Measurements from ENCODE around the gene CD2BP2. TPM values are rescaled to one million over a fixed set of nuclear protein-coding genes. Genes with fewer than 3 reads are reported as not detected.
A peak's percentile ranks its signal among the peaks of the same experiment; 100 is the strongest.

CD2BP2 gene
- total RNA-seq, 1 experiment from 2014 or later: 30.0 TPM

DNA sequence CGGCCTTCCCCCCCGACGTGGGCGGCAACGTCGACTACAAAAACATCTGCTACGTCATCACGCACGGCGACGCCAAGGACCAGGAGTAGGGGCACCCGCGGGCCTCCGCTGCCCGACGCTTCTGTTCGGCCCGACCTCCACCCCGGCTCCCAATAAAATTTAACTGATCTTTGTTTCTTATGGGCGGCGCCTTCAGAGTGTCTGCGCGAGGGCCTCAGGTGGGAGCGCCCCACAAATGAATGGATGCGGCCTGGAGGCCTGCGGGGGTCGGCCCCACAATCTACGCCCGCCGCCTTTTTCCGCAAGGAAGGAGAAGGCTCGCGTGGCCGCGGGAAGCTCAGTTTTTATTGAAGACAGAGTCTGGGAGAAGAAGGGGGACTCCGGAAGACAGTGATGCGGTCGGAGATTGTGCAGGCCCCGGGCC, 22.7 kb upstream of the CD2BP2 start:
- DNase-seq (peak; percentile 70), ATAC-seq (peak; percentile 50)
- Histone ChIP-seq H3K9me2 (replicated peaks; ENCODE audit: low read length) (no peaks in the 10 kb centered on the region), H3K27ac (ENCODE audit: low read length) (peak overlapping the region; percentile 93), H3K79me2 (ENCODE audit: low read length) (no peaks in the 10 kb centered on the region), H3F3A (ENCODE audit: low read length, unreplicated experiment) (no peaks in the 10 kb centered on the region), H3K9ac (ENCODE audit: low read length) (peak overlapping the region; percentile 91), H3K9me3 (ENCODE audit: low read length) (no peaks in the 10 kb centered on the region), H3K36me3 (ENCODE audit: low read depth, low read length) (no peaks in the 10 kb centered on the region), H2AFZ (ENCODE audit: low read length) (peak overlapping the region; percentile 98), H3K4me1 (ENCODE audit: insufficient read depth, low read length) (peaks cover 5% of the 10 kb centered on the region; the same call in 1 of the 2 replicates), H3K4me2 (ENCODE audit: low read length) (peak overlapping the region; percentile 100), H4K20me1 (ENCODE audit: low read length) (no peaks in the 10 kb centered on the region), H3K4me3 (ENCODE audit: low read length) (peak overlapping the region; percentile 86), H3K27me3 (ENCODE audit: low read length) (no peaks in the 10 kb centered on the region)
- ChIA-PET CTCF (no interaction called here), POLR2A (ENCODE audit: unreplicated experiment) (no interaction called here)
- TF ChIP-seq CTCF (conservative IDR thresholded peaks at IDR 0.05; ENCODE audit: low read depth, low read length): no peak
- no peak for TF ChIP-seq EZH2phosphoT487 (IDR thresholded peaks at IDR 0.05; ENCODE audit: borderline replicate concordance, low read length)
- no peak for TF ChIP-seq EZH2 (IDR thresholded peaks at IDR 0.05; ENCODE audit: low read length, unreplicated experiment)
- TSS peak; percentile 84 for BruUV-seq (replicated peaks)
- intact Hi-C loops (cut with micrococcal nuclease): loop anchor here (2.0 kb wide), 1 partner anchor 17 kb away; the partner anchor contains the start of gene ZNF48

DNA sequence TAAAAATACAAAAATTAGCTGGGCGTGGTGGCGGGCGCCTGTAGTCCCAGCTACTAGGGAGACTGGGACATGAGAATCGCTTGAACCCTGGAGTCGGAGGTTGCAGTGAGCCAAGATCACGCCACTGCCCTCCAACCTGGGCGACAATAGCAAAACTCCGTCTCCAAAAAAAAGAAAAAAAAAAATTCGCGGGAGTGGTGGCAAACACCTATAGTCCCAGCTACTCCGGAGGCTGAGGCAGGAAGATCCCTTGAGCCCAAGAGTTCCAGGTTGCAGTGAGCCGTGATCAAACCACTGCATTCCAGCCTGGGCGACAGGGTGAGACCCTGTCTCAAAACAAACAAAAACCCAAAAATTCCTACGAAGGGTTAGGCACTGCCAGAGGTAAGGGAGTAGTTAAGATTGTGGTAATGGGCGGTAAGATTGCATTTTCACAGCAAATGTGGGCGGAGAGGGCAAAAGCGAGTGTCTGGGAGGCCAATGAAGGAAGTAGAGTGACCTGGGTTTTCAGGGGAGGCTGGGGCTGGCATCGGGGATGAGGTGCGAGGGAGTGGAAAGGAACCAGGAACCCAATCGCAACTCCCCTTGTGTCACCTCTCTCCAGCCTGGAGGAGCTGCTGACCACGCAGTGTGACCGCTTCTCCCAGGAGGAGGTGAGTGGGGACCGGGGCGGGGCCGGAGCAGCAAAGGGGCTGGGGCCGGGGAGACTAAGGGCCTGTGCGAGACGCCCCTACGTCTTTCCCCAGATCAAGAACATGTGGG, 22.1 kb upstream of the CD2BP2 start:
- peaks cover 5% of the 10 kb centered on the region; the same call in 1 of the 2 replicates for H3K4me1 ChIP-seq (ENCODE audit: insufficient read depth, low read length)
- CTCF ChIA-PET: no interaction called here
- H2AFZ ChIP-seq (ENCODE audit: low read length): peak overlapping the region; percentile 98; the same call in 1 of the 2 replicates
- H3K4me3 ChIP-seq (ENCODE audit: low read length): peak overlapping the region; percentile 86
- peak overlapping the region; percentile 91 for H3K9ac ChIP-seq (ENCODE audit: low read length)
- BruUV-seq (replicated peaks): no TSS peak
- H3K9me2 ChIP-seq (replicated peaks; ENCODE audit: low read length): no peaks in the 10 kb centered on the region
- H3F3A ChIP-seq (ENCODE audit: low read length, unreplicated experiment): no peaks in the 10 kb centered on the region
- intact Hi-C loops (cut with micrococcal nuclease): no loop called here
- H4K20me1 ChIP-seq (ENCODE audit: low read length): no peaks in the 10 kb centered on the region
- no peaks in the 10 kb centered on the region for H3K36me3 ChIP-seq (ENCODE audit: low read depth, low read length)
- TF ChIP-seq CTCF (conservative IDR thresholded peaks at IDR 0.05; ENCODE audit: low read depth, low read length) (no peak), EZH2 (IDR thresholded peaks at IDR 0.05; ENCODE audit: low read length, unreplicated experiment) (no peak), EZH2phosphoT487 (IDR thresholded peaks at IDR 0.05; ENCODE audit: borderline replicate concordance, low read length) (no peak)
- H3K9me3 ChIP-seq (ENCODE audit: low read length): no peaks in the 10 kb centered on the region
- peak overlapping the region; percentile 93 for H3K27ac ChIP-seq (ENCODE audit: low read length)
- peak overlapping the region; percentile 100 for H3K4me2 ChIP-seq (ENCODE audit: low read length)
- POLR2A ChIA-PET (ENCODE audit: unreplicated experiment): no interaction called here
- no peaks in the 10 kb centered on the region for H3K79me2 ChIP-seq (ENCODE audit: low read length)
- DNase-seq (no peak), ATAC-seq (no peak)
- H3K27me3 ChIP-seq (ENCODE audit: low read length): no peaks in the 10 kb centered on the region

GRCh38 chr16:30376461-30376902, 21.4 kb upstream of the CD2BP2 start:
- Histone ChIP-seq H3K27me3 (ENCODE audit: low read length) (no peaks in the 10 kb centered on the region), H3F3A (ENCODE audit: low read length, unreplicated experiment) (no peaks in the 10 kb centered on the region), H2AFZ (ENCODE audit: low read length) (no peak overlapping the region), H3K9me3 (ENCODE audit: low read length) (no peaks in the 10 kb centered on the region), H3K4me2 (ENCODE audit: low read length) (no peak overlapping the region), H3K79me2 (ENCODE audit: low read length) (no peaks in the 10 kb centered on the region), H4K20me1 (ENCODE audit: low read length) (no peaks in the 10 kb centered on the region), H3K36me3 (ENCODE audit: low read depth, low read length) (no peaks in the 10 kb centered on the region), H3K4me1 (ENCODE audit: insufficient read depth, low read length) (peaks cover 7% of the 10 kb centered on the region; the same call in 1 of the 2 replicates), H3K9ac (ENCODE audit: low read length) (no peak overlapping the region), H3K9me2 (replicated peaks; ENCODE audit: low read length) (no peaks in the 10 kb centered on the region), H3K27ac (ENCODE audit: low read length) (no peak overlapping the region), H3K4me3 (ENCODE audit: low read length) (no peak overlapping the region)
- no peak for DNase-seq
- CTCF ChIA-PET: no interaction called here
- TF ChIP-seq CTCF (conservative IDR thresholded peaks at IDR 0.05; ENCODE audit: low read depth, low read length) (no peak), EZH2 (IDR thresholded peaks at IDR 0.05; ENCODE audit: low read length, unreplicated experiment) (no peak), EZH2phosphoT487 (IDR thresholded peaks at IDR 0.05; ENCODE audit: borderline replicate concordance, low read length) (no peak)
- BruUV-seq (replicated peaks): no TSS peak
- ATAC-seq: no peak
- POLR2A ChIA-PET (ENCODE audit: unreplicated experiment): interaction anchor here (0.7 kb wide), 1 partner anchor 741 kb away, joined by 5 read pairs; the partner anchor contains the start of gene KAT8
- intact Hi-C loops (cut with micrococcal nuclease): no loop called here

Data from PC-3 (cell line).